CD4-positive, CD25-positive, alpha-beta regulatory T cell (primary cell): ENCODE data around the gene PLEKHM1. TPM values are rescaled to one million over a fixed set of nuclear protein-coding genes. Genes with fewer than 3 reads are reported as not detected.
A peak's percentile ranks its signal among the peaks of the same experiment; 100 is the strongest.
"Not testable (repeated sequence)": the region's sequence is repeated elsewhere in the genome, so short reads cannot be mapped to it uniquely, and the experiment has no call there.

Experiments used
- ATAC-seq, 2 donors: fragments of 150-1000 bp; cut with Tn5 transposase; one replicate each; pipeline ENCODE4 v1.10.0; 2021; ENCODE audit warnings: low read depth in 2 of 2, moderate number of reproducible peaks in 2 of 2, moderate library complexity in 1 of 2
- DNase-seq, 3 donors: peaks; one replicate each; pipeline versions ENCODE4 v3.0.0 to v3.0.0-alpha.2; 2012 to 2022; ENCODE audit warnings: mixed read lengths in 1 of 3
- H3K27ac ChIP-seq: one replicate; pipeline ENCODE4 v1.7.0; 2013; ENCODE audit warnings: mild to moderate bottlenecking, low read length; ENCODE audit not compliant: insufficient read depth, poor library complexity, severe bottlenecking
- H3K27me3 ChIP-seq: one replicate; pipeline ENCODE4 v1.7.0; 2013; ENCODE audit warnings: low read length; ENCODE audit not compliant: control insufficient read depth, insufficient read depth
- H3K36me3 ChIP-seq: one replicate; pipeline ENCODE4 v1.7.0; 2013; ENCODE audit warnings: mild to moderate bottlenecking, low read length, moderate library complexity; ENCODE audit not compliant: control insufficient read depth, insufficient read depth
- H3K4me1 ChIP-seq: 2 replicates; pipeline ENCODE4 v1.7.0; 2013; ENCODE audit warnings: mild to moderate bottlenecking, low read length; ENCODE audit not compliant: insufficient read depth, control insufficient read depth, poor library complexity, severe bottlenecking
- H3K4me3 ChIP-seq: one replicate; pipeline ENCODE4 v1.7.0; 2013; ENCODE audit warnings: low read depth, mild to moderate bottlenecking, low read length, moderate library complexity
- H3K9me3 ChIP-seq, 2 experiments: 1 replicate in 1 of 2; 2 replicates in 1 of 2; pipeline ENCODE4 v1.7.0; 2013; ENCODE audit warnings: low read length in 2 of 2, mild to moderate bottlenecking in 1 of 2, moderate library complexity in 1 of 2; ENCODE audit not compliant: control insufficient read depth in 2 of 2
- H3K27ac Mint-ChIP-seq, 3 donors: one replicate each; pipeline ENCODE4 v1.8.0; 2020 to 2022; ENCODE audit warnings: mild to moderate bottlenecking in 3 of 3, mixed read lengths in 3 of 3, moderate library complexity in 2 of 3
- H3K27me3 Mint-ChIP-seq: one replicate; pipeline ENCODE4 v1.8.0; 2022; ENCODE audit warnings: mild to moderate bottlenecking, mixed read lengths
- H3K36me3 Mint-ChIP-seq: one replicate; pipeline ENCODE4 v1.8.0; 2020; ENCODE audit warnings: mixed read lengths
- H3K4me1 Mint-ChIP-seq, 4 donors: one replicate each; pipeline ENCODE4 v1.8.0; 2020 to 2022; ENCODE audit warnings: mixed read lengths in 4 of 4, mild to moderate bottlenecking in 1 of 4
- H3K4me3 Mint-ChIP-seq, 4 donors: one replicate each; pipeline ENCODE4 v1.8.0; 2020 to 2022; ENCODE audit warnings: mild to moderate bottlenecking in 4 of 4, mixed read lengths in 4 of 4, moderate library complexity in 3 of 4
- H3K9me3 Mint-ChIP-seq, 7 donors: one replicate each; pipeline ENCODE4 v1.8.0; 2020 to 2022; ENCODE audit warnings: mixed read lengths in 7 of 7, mild to moderate bottlenecking in 3 of 7, moderate library complexity in 2 of 7
- polyA plus RNA-seq, 4 donors: library from polyadenylated mRNA; unstranded; fragments of 300-500 nt; fragmentation: Illumina TruSeq; gene quantifications; one replicate each; pipeline ENCODE4 v1.2.3, GENCODE V29; 2021
- total RNA-seq: library from RNA; stranded (reverse); gene quantifications from one replicate; pipeline ENCODE4 v1.2.3, GENCODE V29; 2022

Gene PLEKHM1
- total and polyA plus RNA-seq, 5 donors from 2014 or later = 11.1 to 103 (median 12.5) TPM

- not testable (repeated sequence) for ATAC-seq, H3K4me3 Mint-ChIP-seq, H3K27ac Mint-ChIP-seq, H3K9me3 ChIP-seq, H3K9me3 Mint-ChIP-seq, H3K4me3 ChIP-seq, H3K4me1 ChIP-seq, H3K27ac ChIP-seq, H3K27me3 ChIP-seq, DNase-seq, H3K27me3 Mint-ChIP-seq
- peaks cover 6 to 22% (median 12%) of the 10 kb centered on the region in 4 donors for H3K4me1 Mint-ChIP-seq
- H3K36me3 ChIP-seq = peaks cover 13% of the 10 kb centered on the region
- H3K36me3 Mint-ChIP-seq = peaks cover 10% of the 10 kb centered on the region
These were observed 8.2 kb downstream of the PLEKHM1 start for GRCh38 chr17:45482317-45482716.

DNA sequence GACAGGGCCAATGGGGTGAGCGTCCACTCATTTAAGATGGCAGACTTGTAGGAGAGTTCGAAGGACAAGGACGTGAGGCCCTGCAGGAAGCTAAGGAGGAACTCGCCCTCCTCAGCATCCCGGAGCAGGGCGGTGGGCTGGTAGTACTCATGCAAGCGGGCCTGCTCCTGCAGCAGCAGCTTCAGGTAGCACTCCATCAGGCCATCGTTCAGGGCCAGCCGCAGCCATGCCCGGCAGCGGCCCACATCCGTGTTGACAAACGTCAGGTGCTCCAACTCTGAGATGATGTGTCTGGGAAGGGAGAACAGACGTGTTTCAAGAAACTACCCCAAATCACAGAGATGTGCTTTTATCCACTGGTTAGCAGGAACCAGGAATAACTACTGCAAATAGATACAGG is 15.1 kb downstream of the PLEKHM1 start:
- not testable (repeated sequence) for H3K4me1 Mint-ChIP-seq, H3K9me3 ChIP-seq, H3K4me3 ChIP-seq, H3K9me3 Mint-ChIP-seq, H3K27ac ChIP-seq, H3K27ac Mint-ChIP-seq, H3K4me1 ChIP-seq, H3K27me3 Mint-ChIP-seq, H3K4me3 Mint-ChIP-seq, DNase-seq, ATAC-seq, H3K27me3 ChIP-seq
- H3K36me3 ChIP-seq = peaks cover 26% of the 10 kb centered on the region
- H3K36me3 Mint-ChIP-seq = peaks cover 21% of the 10 kb centered on the region

GRCh38 chr17:45472249-45472648 is 18.3 kb downstream of the PLEKHM1 start:
- not testable (repeated sequence) for H3K9me3 Mint-ChIP-seq, ATAC-seq, H3K27me3 ChIP-seq, H3K9me3 ChIP-seq, H3K27me3 Mint-ChIP-seq, H3K4me1 Mint-ChIP-seq, H3K27ac ChIP-seq, H3K4me1 ChIP-seq, DNase-seq, H3K4me3 Mint-ChIP-seq, H3K4me3 ChIP-seq, H3K27ac Mint-ChIP-seq
- peaks cover 11% of the 10 kb centered on the region for H3K36me3 Mint-ChIP-seq
- H3K36me3 ChIP-seq = peaks cover 28% of the 10 kb centered on the region

DNA sequence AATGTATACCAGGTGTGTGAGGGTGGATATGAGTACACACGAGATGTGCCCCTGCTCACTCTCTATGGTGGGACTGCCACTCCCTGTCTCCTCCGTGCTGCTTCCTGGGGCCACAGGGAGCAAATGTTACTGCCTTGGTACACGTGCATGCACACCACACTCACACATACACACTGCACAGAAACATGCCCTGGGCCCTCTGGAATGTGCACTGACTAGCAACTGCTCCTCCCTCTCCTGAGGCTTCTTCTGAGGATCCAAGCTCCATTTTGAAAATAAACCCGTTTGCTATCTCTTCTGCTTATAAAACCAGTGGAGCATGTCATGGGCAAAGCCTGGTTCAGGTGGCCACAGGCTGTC is 21.3 kb downstream of the PLEKHM1 start:
- not testable (repeated sequence) for DNase-seq, H3K27me3 ChIP-seq, H3K27ac Mint-ChIP-seq, H3K4me1 Mint-ChIP-seq, H3K27ac ChIP-seq, H3K27me3 Mint-ChIP-seq, H3K4me3 ChIP-seq, H3K4me3 Mint-ChIP-seq, H3K9me3 Mint-ChIP-seq, H3K4me1 ChIP-seq, ATAC-seq, H3K9me3 ChIP-seq
- H3K36me3 Mint-ChIP-seq = peaks cover 12% of the 10 kb centered on the region
- peaks cover 19% of the 10 kb centered on the region for H3K36me3 ChIP-seq

DNA sequence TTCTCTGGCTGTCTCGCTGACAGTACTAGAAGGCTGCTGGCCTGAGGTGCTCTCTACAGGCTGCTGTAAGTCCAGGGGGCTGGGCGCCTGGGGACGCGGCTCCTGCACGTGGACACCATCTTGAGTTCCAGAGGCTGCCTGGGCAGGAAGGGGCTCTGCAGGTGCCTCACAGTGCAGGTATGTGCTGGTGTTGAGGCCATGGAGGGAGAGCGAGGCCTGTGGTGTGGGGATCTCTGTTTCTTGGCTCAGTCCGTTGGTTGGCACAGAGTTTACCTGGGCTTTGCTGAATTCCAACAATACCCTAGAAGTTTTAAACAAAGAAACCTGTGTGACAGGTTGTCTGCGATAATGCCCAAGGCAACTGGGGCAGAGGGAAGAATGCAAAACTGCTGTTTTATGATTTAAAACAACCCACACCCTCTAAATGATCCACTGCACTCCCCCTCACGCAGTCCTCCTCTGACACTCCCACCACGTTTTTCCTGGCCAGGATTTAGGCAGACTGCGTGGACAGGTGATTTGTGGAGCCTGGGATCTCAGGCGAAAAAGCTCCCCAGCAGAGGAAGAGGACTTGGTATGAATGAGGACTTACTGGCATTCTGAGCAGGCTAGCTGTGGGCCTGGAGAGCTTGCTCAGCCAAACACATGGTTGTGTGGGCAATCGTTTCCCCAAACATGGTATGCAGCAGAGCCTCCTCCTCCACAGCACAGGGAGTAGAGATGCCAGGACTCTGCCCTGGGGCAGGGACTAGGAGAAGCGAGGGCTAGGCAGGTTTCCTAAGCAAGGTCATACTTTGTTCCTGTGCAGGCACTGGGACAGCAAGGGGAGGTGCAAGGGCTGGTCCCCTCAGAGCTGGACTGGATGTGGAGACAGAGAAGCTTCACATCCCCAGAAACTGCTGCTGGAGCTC is 22.0 kb downstream of the PLEKHM1 start:
- not testable (repeated sequence) for DNase-seq, H3K9me3 Mint-ChIP-seq, H3K4me3 ChIP-seq, H3K36me3 Mint-ChIP-seq, H3K9me3 ChIP-seq, H3K27me3 Mint-ChIP-seq, H3K27ac Mint-ChIP-seq, H3K4me3 Mint-ChIP-seq, H3K4me1 ChIP-seq, H3K27me3 ChIP-seq, H3K27ac ChIP-seq, H3K4me1 Mint-ChIP-seq, ATAC-seq
- H3K36me3 ChIP-seq = peaks cover 19% of the 10 kb centered on the region

DNA sequence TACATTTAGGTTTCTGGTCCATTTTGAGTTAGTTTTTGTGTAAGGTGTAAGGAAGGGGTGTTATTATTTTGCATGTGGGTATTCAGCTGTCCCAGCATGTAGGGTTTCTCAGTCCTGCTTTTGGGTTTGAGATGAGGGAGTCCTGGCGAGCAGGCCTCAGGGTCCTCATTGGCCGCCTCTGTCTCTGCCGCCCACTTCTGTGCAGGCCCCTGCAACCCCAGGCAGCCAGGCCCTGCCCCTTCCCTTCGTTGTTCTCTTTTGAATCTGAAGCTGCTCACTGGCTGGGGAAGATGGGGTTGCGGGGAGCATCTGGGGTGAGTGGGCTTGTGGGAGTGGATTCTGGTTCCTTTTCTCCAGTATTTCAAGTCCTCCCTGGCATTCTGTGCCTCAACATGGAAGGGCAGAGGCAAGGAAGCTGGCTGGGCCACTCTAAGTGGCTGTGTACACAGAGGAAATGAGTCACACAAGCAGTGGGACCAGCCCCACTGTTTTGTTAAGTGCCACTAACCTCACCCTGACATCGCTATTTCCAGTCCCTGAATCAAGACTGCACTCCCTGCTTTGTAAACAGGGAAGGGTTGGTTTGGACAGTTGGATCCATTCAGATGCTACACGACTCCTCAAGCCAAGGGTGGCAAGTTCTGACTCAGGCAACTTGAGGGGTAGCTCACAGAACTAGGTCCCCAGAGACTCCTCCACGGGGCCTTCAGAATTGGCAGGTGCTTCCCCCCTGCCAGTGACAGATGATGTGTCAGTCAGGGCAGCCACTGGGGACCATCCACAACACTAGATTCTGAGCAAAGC is 28.8 kb downstream of the PLEKHM1 start:
- not testable (repeated sequence) for H3K27me3 ChIP-seq, H3K27me3 Mint-ChIP-seq, H3K9me3 ChIP-seq, H3K4me3 ChIP-seq, H3K27ac ChIP-seq, H3K4me3 Mint-ChIP-seq, H3K36me3 ChIP-seq, H3K4me1 ChIP-seq, H3K9me3 Mint-ChIP-seq
- Mint-ChIP-seq H3K36me3 (peaks cover 15% of the 10 kb centered on the region), H3K27ac (peak overlapping the region in 1 of 3 donors; percentile 63), H3K4me1 (peaks cover 0 to 11% (median 2%) of the 10 kb centered on the region in 4 donors)
- ATAC-seq = peak; percentile 78 to 84
- DNase-seq = peak in 1 of 3 donors; percentile 77

DNA sequence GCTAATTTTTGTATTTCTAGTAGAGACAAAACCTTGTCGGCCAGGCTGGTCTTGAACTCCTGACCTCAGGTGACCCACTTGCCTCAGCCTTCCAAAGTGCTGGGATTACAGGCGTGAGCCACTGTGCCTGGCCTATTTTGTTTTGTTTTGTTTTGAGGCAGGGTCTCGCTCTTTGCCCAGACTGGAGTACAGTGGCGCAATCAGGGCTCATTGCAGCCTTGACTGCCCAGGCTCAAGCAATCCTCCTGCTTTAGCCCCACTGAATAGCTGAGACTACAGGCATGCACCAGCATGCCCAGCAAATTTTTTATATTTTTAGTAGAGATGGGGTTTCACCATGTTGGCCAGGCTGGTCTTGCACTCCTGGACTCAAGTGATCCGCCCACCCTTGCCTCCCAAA is 30.1 kb downstream of the PLEKHM1 start:
- Mint-ChIP-seq H3K27ac (peak overlapping the region in 1 of 3 donors; percentile 63), H3K4me1 (peaks cover 0 to 11% (median 2%) of the 10 kb centered on the region in 4 donors), H3K36me3 (peaks cover 23% of the 10 kb centered on the region)
- H3K27ac ChIP-seq, H3K27me3 Mint-ChIP-seq, H3K4me3 Mint-ChIP-seq, H3K27me3 ChIP-seq, H3K4me3 ChIP-seq, H3K36me3 ChIP-seq, H3K9me3 ChIP-seq, ATAC-seq, DNase-seq, H3K4me1 ChIP-seq, H3K9me3 Mint-ChIP-seq: not testable (repeated sequence)
